ENCODE results near the gene NXNL2. TPM values are rescaled to one million over a fixed set of nuclear protein-coding genes. Genes with fewer than 3 reads are reported as not detected.

Gene NXNL2
- total RNA-seq (2022; extraction: Qiagen RNA extraction; ENCODE audit: low read depth) = 0.45 to 1.0 TPM (median 0.80 TPM) in 5 replicates

GRCh38 chr9:88534456-88535225, at the start of gene NXNL2:
Gene NXNL2 (plus strand): TSS chr9:88535178. CDS start chr9:88535435, 257 bp downstream.

Other genes with a start within 250 kb of the NXNL2 start
- 28.8 to 40.6 TPM (median 35.5 TPM) in 5 replicates for gene SPIN1, start 146.7 kb upstream of the NXNL2 start, total RNA-seq (2022; extraction: Qiagen RNA extraction; ENCODE audit: low read depth)